ENCODE data around the gene ATP5IF1.
A peak's percentile ranks its signal among the peaks of the same experiment; 100 is the strongest.

The ATP5IF1 gene

GRCh38 chr1:28265577-28265976, 29.7 kb downstream of the ATP5IF1 start:
- DNase-seq (ENCODE audit: low read depth, low spot score), result peak; percentile 58

GRCh38 chr1:28266920-28267322, 31.0 kb downstream of the ATP5IF1 start:
- peak; percentile 59 for DNase-seq (ENCODE audit: low read depth, low spot score)

- no peak for DNase-seq (ENCODE audit: low read depth, low spot score)
Observed at GRCh38 chr1:28267633-28268032, 31.7 kb downstream of the ATP5IF1 start.

- DNase-seq (ENCODE audit: low read depth, low spot score), result no peak
Observed at GRCh38 chr1:28269529-28269928, 33.6 kb downstream of the ATP5IF1 start.

- no peak for DNase-seq (ENCODE audit: low read depth, low spot score)
Observed at GRCh38 chr1:28272215-28272852, 36.4 kb downstream of the ATP5IF1 start.

- no peak for DNase-seq (ENCODE audit: low read depth, low spot score)
Observed at GRCh38 chr1:28273216-28273860, 37.4 kb downstream of the ATP5IF1 start.

- DNase-seq (ENCODE audit: low read depth, low spot score), result no peak
Observed at GRCh38 chr1:28278763-28279162, 42.8 kb downstream of the ATP5IF1 start.

GRCh38 chr1:28279721-28280120, 43.8 kb downstream of the ATP5IF1 start:
- no peak for DNase-seq (ENCODE audit: low read depth, low spot score)

GRCh38 chr1:28280501-28280900, 44.6 kb downstream of the ATP5IF1 start:
- DNase-seq (ENCODE audit: low read depth, low spot score), result no peak

- DNase-seq (ENCODE audit: low read depth, low spot score), result no peak
Observed at GRCh38 chr1:28280977-28281381, 45.1 kb downstream of the ATP5IF1 start.

- no peak for DNase-seq (ENCODE audit: low read depth, low spot score)
Observed at GRCh38 chr1:28281608-28282425, 45.9 kb downstream of the ATP5IF1 start.

GRCh38 chr1:28282426-28283407, 46.8 kb downstream of the ATP5IF1 start:
- DNase-seq (ENCODE audit: low read depth, low spot score), result no peak

GRCh38 chr1:28286111-28286510, 50.2 kb downstream of the ATP5IF1 start:
- no peak for DNase-seq (ENCODE audit: low read depth, low spot score)

All from ELF-1 (cell line).